ENCODE measurements around the gene TMEM222. TPM values are rescaled to one million over a fixed set of nuclear protein-coding genes. Genes with fewer than 3 reads are reported as not detected.

Gene TMEM222
- polyA plus RNA-seq, 4 donors: 29.8 to 44.2 (median 35.2) TPM

- no peak for DNase-seq (ENCODE audit: low read depth in 4 of 4, low spot score in 3 of 4)
These were observed 16.8 kb downstream of the TMEM222 start for GRCh38 chr1:27338751-27339150.

GRCh38 chr1:27339213-27339612 lies 17.2 kb downstream of the TMEM222 start:
- no peak for DNase-seq (ENCODE audit: low read depth in 4 of 4, low spot score in 3 of 4)

- no peak for DNase-seq (ENCODE audit: low read depth in 4 of 4, low spot score in 3 of 4)
These were observed 19.7 kb downstream of the TMEM222 start, which contains the start of gene SYTL1 for GRCh38 chr1:27341525-27342252. SYTL1 (plus strand) TSS chr1:27342022; CDS start chr1:27345335, 3,313 bp downstream.

- DNase-seq (ENCODE audit: low read depth in 4 of 4, low spot score in 3 of 4): no peak
These were observed 20.4 kb downstream of the TMEM222 start for GRCh38 chr1:27342391-27342777.

GRCh38 chr1:27342778-27343638 lies 21.0 kb downstream of the TMEM222 start:
- no peak for DNase-seq (ENCODE audit: low read depth in 4 of 4, low spot score in 3 of 4)

- DNase-seq (ENCODE audit: low read depth in 4 of 4, low spot score in 3 of 4): no peak
These were observed 21.7 kb downstream of the TMEM222 start for GRCh38 chr1:27343639-27344025.

GRCh38 chr1:27345272-27345671 lies 23.3 kb downstream of the TMEM222 start:
- DNase-seq (ENCODE audit: low read depth in 4 of 4, low spot score in 3 of 4): no peak

- DNase-seq (ENCODE audit: low read depth in 4 of 4, low spot score in 3 of 4): no peak
These were observed 24.4 kb downstream of the TMEM222 start for GRCh38 chr1:27346357-27346756.

- DNase-seq (ENCODE audit: low read depth in 4 of 4, low spot score in 3 of 4): no peak
These were observed 25.1 kb downstream of the TMEM222 start for GRCh38 chr1:27346991-27347624.

- no peak for DNase-seq (ENCODE audit: low read depth in 4 of 4, low spot score in 3 of 4)
These were observed 27.2 kb downstream of the TMEM222 start for GRCh38 chr1:27348861-27349783.

- DNase-seq (ENCODE audit: low read depth in 4 of 4, low spot score in 3 of 4): no peak
These were observed 28.1 kb downstream of the TMEM222 start for GRCh38 chr1:27349784-27350662.

- no peak for DNase-seq (ENCODE audit: low read depth in 4 of 4, low spot score in 3 of 4)
These were observed 28.9 kb downstream of the TMEM222 start for GRCh38 chr1:27350663-27351540.

GRCh38 chr1:27351541-27352107 lies 29.7 kb downstream of the TMEM222 start:
- DNase-seq (ENCODE audit: low read depth in 4 of 4, low spot score in 3 of 4): no peak

- DNase-seq (ENCODE audit: low read depth in 4 of 4, low spot score in 3 of 4): no peak
These were observed 31.2 kb downstream of the TMEM222 start for GRCh38 chr1:27353166-27353565.

- no peak for DNase-seq (ENCODE audit: low read depth in 4 of 4, low spot score in 3 of 4)
These were observed 31.7 kb downstream of the TMEM222 start for GRCh38 chr1:27353629-27354028.

- DNase-seq (ENCODE audit: low read depth in 4 of 4, low spot score in 3 of 4): no peak
These were observed 33.7 kb downstream of the TMEM222 start for GRCh38 chr1:27355683-27356082.

- DNase-seq (ENCODE audit: low read depth in 4 of 4, low spot score in 3 of 4): no peak
These were observed 34.3 kb downstream of the TMEM222 start for GRCh38 chr1:27356277-27356618.

GRCh38 chr1:27356619-27357280 lies 34.8 kb downstream of the TMEM222 start:
- DNase-seq (ENCODE audit: low read depth in 4 of 4, low spot score in 3 of 4): no peak

Data from left renal pelvis (tissue), 4 donors.